Measurements from ENCODE around the gene EXOC3L1. TPM values are rescaled to one million over a fixed set of nuclear protein-coding genes. Genes with fewer than 3 reads are reported as not detected.
A peak's percentile ranks its signal among the peaks of the same experiment; 100 is the strongest.

Gene EXOC3L1
- total and polyA plus RNA-seq, 2 of the 13 experiments (the other 11 are each of a cell fraction or from before 2014, with no cell fraction given): 0.12 TPM; not detected in 1

DNA sequence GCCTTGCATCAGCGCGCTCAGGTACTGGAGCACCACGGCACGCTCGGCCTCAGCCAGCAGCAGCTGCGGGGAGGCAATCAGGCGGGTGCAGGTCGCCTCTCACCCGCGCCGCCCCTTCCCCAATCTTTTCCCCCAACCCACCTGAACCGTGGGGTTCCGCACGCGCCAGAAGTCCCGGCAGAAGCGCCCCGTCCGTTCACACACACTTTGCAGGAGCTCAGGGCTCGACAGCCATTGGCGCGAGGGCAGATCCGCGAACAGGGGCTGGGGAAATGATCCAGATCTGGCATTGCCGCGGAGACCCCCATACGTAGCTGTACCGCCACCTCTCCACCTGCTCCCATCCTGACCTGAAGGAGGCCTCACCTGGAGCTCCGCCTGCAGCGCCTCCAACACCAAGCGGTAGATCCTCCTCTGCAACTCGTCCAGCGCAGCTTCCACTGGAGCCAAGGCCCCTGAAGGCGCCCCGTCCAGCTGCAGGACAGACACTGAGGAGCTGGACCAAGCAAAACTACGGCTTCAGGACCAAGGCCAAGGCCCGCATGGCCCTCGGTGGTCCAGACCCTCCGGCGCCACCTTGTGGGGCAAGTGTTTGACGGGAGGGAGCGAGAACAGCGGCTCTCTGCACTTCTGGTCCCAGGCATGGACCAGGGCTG lies 4.8 kb downstream of the EXOC3L1 start (continued):
- TF ChIP-seq AHR (CRISPR knock-in tag; IDR thresholded peaks at IDR 0.05) (0 out of 2 replicates have a peak, but pooled peaks have one; percentile 91), PPARG (CRISPR knock-in tag; conservative IDR thresholded peaks at IDR 0.05) (peak; percentile 88), IKZF4 (CRISPR knock-in tag; IDR thresholded peaks at IDR 0.05; ENCODE audit: borderline replicate concordance, low read depth, not compliant biosample characterization) (peak; percentile 83), HCFC1 (IDR thresholded peaks at IDR 0.05; ENCODE audit: low read depth, low read length) (no peak), ZZZ3 (CRISPR knock-in tag; IDR thresholded peaks at IDR 0.05; ENCODE audit: borderline replicate concordance) (no peak), ZNF256 (CRISPR knock-in tag; conservative IDR thresholded peaks at IDR 0.05) (peak; percentile 90; the same call in 1 of the 2 replicates), POGZ (CRISPR knock-in tag; IDR thresholded peaks at IDR 0.05) (peak; percentile 69; the same call in 1 of the 2 replicates), NFRKB (IDR thresholded peaks at IDR 0.05) (no peak), ZNF354B (CRISPR knock-in tag; IDR thresholded peaks at IDR 0.05) (no peak)
- TF ChIP-seq, protein P1, sequence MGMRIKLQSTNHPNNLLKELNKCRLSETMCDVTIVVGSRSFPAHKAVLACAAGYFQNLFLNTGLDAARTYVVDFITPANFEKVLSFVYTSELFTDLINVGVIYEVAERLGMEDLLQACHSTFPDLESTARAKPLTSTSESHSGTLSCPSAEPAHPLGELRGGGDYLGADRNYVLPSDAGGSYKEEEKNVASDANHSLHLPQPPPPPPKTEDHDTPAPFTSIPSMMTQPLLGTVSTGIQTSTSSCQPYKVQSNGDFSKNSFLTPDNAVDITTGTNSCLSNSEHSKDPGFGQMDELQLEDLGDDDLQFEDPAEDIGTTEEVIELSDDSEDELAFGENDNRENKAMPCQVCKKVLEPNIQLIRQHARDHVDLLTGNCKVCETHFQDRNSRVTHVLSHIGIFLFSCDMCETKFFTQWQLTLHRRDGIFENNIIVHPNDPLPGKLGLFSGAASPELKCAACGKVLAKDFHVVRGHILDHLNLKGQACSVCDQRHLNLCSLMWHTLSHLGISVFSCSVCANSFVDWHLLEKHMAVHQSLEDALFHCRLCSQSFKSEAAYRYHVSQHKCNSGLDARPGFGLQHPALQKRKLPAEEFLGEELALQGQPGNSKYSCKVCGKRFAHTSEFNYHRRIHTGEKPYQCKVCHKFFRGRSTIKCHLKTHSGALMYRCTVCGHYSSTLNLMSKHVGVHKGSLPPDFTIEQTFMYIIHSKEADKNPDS (CRISPR knock-in tag; IDR thresholded peaks at IDR 0.05): peak; percentile 72; the same call in 1 of the 2 replicates
- TF ChIP-seq, protein P2, sequence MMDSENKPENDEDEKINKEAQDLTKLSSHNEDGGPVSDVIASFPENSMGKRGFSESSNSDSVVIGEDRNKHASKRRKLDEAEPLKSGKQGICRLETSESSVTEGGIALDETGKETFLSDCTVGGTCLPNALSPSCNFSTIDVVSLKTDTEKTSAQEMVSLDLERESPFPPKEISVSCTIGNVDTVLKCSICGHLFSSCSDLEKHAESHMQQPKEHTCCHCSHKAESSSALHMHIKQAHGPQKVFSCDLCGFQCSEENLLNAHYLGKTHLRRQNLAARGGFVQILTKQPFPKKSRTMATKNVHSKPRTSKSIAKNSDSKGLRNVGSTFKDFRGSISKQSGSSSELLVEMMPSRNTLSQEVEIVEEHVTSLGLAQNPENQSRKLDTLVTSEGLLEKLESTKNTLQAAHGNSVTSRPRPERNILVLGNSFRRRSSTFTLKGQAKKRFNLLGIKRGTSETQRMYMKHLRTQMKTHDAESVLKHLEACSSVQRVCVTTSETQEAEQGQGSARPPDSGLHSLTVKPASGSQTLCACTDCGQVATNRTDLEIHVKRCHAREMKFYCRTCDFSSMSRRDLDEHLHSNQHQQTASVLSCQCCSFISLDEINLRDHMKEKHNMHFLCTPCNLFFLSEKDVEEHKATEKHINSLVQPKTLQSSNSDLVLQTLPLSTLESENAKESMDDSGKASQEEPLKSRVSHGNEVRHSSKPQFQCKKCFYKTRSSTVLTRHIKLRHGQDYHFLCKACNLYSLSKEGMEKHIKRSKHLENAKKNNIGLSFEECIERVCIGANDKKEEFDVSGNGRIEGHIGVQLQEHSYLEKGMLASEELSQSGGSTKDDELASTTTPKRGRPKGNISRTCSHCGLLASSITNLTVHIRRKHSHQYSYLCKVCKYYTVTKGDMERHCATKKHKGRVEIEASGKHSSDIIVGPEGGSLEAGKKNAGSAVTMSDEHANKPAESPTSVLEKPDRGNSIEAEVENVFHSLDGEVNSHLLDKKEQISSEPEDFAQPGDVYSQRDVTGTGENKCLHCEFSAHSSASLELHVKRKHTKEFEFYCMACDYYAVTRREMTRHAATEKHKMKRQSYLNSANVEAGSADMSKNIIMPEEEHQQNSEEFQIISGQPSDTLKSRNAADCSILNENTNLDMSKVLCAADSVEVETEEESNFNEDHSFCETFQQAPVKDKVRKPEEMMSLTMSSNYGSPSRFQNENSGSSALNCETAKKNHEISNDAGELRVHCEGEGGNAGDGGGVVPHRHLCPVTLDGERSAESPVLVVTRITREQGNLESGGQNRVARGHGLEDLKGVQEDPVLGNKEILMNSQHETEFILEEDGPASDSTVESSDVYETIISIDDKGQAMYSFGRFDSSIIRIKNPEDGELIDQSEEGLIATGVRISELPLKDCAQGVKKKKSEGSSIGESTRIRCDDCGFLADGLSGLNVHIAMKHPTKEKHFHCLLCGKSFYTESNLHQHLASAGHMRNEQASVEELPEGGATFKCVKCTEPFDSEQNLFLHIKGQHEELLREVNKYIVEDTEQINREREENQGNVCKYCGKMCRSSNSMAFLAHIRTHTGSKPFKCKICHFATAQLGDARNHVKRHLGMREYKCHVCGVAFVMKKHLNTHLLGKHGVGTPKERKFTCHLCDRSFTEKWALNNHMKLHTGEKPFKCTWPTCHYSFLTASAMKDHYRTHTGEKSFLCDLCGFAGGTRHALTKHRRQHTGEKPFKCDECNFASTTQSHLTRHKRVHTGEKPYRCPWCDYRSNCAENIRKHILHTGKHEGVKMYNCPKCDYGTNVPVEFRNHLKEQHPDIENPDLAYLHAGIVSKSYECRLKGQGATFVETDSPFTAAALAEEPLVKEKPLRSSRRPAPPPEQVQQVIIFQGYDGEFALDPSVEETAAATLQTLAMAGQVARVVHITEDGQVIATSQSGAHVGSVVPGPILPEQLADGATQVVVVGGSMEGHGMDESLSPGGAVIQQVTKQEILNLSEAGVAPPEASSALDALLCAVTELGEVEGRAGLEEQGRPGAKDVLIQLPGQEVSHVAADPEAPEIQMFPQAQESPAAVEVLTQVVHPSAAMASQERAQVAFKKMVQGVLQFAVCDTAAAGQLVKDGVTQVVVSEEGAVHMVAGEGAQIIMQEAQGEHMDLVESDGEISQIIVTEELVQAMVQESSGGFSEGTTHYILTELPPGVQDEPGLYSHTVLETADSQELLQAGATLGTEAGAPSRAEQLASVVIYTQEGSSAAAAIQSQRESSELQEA (CRISPR knock-in tag; IDR thresholded peaks at IDR 0.05; ENCODE audit: not compliant biosample characterization): peak; percentile 45
- TF ChIP-seq, protein P3, sequence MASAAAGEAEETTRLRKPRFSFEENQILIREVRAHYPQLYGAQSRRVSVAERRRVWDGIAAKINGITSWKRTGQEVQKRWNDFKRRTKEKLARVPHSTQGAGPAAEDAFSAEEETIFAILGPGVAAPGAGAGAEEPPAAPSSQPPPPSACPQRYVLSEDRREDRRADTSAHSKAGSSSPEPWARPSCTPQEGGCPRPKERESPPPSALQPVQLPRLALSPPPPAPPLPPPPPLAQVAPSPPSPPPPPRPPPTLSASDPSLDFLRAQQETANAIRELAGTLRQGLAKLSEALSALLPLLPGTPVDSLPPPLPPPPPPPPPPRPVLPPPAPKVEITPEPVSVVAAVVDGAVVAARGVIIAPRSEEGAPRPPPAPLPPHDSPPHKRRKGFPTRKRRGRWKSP (CRISPR knock-in tag; IDR thresholded peaks at IDR 0.05): peak; percentile 49; the same call in 1 of the 2 replicates
- TF ChIP-seq, protein P4, sequence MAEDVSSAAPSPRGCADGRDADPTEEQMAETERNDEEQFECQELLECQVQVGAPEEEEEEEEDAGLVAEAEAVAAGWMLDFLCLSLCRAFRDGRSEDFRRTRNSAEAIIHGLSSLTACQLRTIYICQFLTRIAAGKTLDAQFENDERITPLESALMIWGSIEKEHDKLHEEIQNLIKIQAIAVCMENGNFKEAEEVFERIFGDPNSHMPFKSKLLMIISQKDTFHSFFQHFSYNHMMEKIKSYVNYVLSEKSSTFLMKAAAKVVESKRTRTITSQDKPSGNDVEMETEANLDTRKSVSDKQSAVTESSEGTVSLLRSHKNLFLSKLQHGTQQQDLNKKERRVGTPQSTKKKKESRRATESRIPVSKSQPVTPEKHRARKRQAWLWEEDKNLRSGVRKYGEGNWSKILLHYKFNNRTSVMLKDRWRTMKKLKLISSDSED (CRISPR knock-in tag; IDR thresholded peaks at IDR 0.05): peak; percentile 87; the same call in 1 of the 2 replicates

Measured in HepG2 (cell line).